Measurements from ENCODE around the gene MEIOB. TPM values are rescaled to one million over a fixed set of nuclear protein-coding genes. Genes with fewer than 3 reads are reported as not detected.
A peak's percentile ranks its signal among the peaks of the same experiment; 100 is the strongest.

The MEIOB gene
- total RNA-seq, 1 donor from 2014 or later = 3.7 TPM

- peaks cover 41% of the 10 kb centered on the region for H3K79me2 ChIP-seq (ENCODE audit: low read depth)
These were observed 86.2 kb downstream of the MEIOB start for GRCh38 chr16:1785846-1786170.

DNA sequence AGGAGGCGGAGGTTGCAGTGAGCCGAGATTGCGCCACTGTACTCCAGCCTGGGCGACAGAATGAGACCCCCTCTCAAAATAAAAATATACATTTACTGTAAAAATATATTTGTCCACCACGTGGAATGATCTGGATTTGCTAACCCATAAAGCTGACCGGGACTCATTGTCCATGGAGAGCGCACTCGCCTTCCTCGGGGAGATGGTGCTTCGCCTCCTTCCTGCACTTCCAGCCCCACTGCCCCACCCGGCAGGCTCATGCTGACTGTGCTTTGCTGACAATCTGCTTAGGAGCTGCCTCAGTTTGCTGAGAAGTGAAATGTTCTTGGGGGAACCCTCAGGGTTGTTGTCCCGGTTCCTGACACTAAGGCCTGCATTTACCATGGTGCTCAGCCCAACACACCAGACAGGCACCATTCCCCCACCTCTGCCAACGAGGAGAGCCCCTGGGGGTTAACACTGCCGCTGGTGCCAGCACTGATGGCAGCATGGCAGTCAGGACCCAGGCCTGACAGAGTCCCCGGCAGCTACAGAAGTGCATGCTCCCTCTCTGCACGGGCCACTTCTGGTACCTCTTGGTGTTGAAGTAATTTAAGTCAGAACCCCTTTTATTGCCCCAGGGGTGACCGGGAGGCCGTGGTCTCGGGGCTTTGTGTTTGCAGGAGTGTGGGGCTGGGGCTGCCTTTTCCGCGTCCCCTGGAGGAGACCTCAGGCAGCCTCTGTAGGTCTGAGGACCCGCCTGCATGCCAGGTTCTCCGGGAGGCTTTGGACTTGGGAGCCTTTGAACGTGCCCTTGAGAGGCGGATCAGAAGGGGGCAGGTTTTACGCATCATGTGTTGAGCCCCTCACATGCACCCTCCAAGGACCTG lies 86.8 kb downstream of the MEIOB start:
- Mint-ChIP-seq H3K4me3 (peak overlapping the region; percentile 75), H3K9me3 (no peaks in the 10 kb centered on the region), H3K27me3 (ENCODE audit: insufficient read depth, low read depth) (peaks cover 9% of the 10 kb centered on the region), H3K36me3 (peaks cover 4% of the 10 kb centered on the region), H3K4me1 (peaks cover 15% of the 10 kb centered on the region), H3K27ac (no peak overlapping the region)
- Histone ChIP-seq H3K9ac (no peak overlapping the region), H3K79me2 (ENCODE audit: low read depth) (peaks cover 43% of the 10 kb centered on the region), H3K4me2 (no peak overlapping the region), H4K20me1 (ENCODE audit: low read depth) (peaks cover 39% of the 10 kb centered on the region), H3F3A (ENCODE audit: low read depth) (peaks cover 16% of the 10 kb centered on the region), H3K9me3 (ENCODE audit: low read depth) (no peaks in the 10 kb centered on the region), H3K36me3 (no peaks in the 10 kb centered on the region), H3K27ac (no peak overlapping the region), H3K4me1 (peaks cover 6% of the 10 kb centered on the region), H3K27me3 (no peaks in the 10 kb centered on the region), H2AFZ (replicated peaks) (no peak overlapping the region), H3K4me3 (no peak overlapping the region)
- no peak for DNase-seq (ENCODE audit: low spot score)
- TF ChIP-seq EZH2phosphoT487 (IDR thresholded peaks at IDR 0.05) (no peak), EZH2 (IDR thresholded peaks at IDR 0.05) (no peak), CTCF (IDR thresholded peaks at IDR 0.05) (no peak)

More at GRCh38 chr16:1785846-1786170, 86.2 kb downstream of the MEIOB start:
- peaks cover 15% of the 10 kb centered on the region for H3K4me1 Mint-ChIP-seq
- Histone ChIP-seq H3K27me3 (no peaks in the 10 kb centered on the region), H3K9ac (no peak overlapping the region), H3K4me2 (no peak overlapping the region), H4K20me1 (ENCODE audit: low read depth) (peaks cover 37% of the 10 kb centered on the region), H3K36me3 (no peaks in the 10 kb centered on the region), H3K27ac (no peak overlapping the region), H3K4me1 (peaks cover 6% of the 10 kb centered on the region), H3F3A (ENCODE audit: low read depth) (peaks cover 12% of the 10 kb centered on the region), H3K9me3 (ENCODE audit: low read depth) (no peaks in the 10 kb centered on the region), H3K4me3 (no peak overlapping the region), H2AFZ (replicated peaks) (no peak overlapping the region)
- TF ChIP-seq EZH2 (IDR thresholded peaks at IDR 0.05) (no peak), EZH2phosphoT487 (IDR thresholded peaks at IDR 0.05) (no peak), CTCF (IDR thresholded peaks at IDR 0.05) (no peak)
- H3K27ac Mint-ChIP-seq = no peak overlapping the region
- peaks cover 9% of the 10 kb centered on the region for H3K27me3 Mint-ChIP-seq (ENCODE audit: insufficient read depth, low read depth)
- H3K9me3 Mint-ChIP-seq = no peaks in the 10 kb centered on the region
- DNase-seq (ENCODE audit: low spot score) = no peak
- H3K36me3 Mint-ChIP-seq = peaks cover 4% of the 10 kb centered on the region
- H3K4me3 Mint-ChIP-seq = peak overlapping the region; percentile 46

Other genes starting within 250 kb of the MEIOB start
- 187 and 207 TPM in 2 replicates for gene JPT2, start 193.9 kb downstream of the MEIOB start, total RNA-seq (ENCODE audit: low replicate concordance)
- 28.5 and 71.3 TPM in 2 replicates for gene MAPK8IP3, start 166.0 kb downstream of the MEIOB start, total RNA-seq (ENCODE audit: low replicate concordance)
- 15.6 and 42.5 TPM in 2 replicates for gene NME3, start 100.6 kb downstream of the MEIOB start, total RNA-seq (ENCODE audit: low replicate concordance)
- gene EME2, start 99.4 kb downstream of the MEIOB start, total RNA-seq (ENCODE audit: low replicate concordance) = 2.3 and 10.3 TPM in 2 replicates
- 48.4 and 108 TPM in 2 replicates for gene MRPS34, start 99.0 kb downstream of the MEIOB start, total RNA-seq (ENCODE audit: low replicate concordance)
- 18.7 and 53.4 TPM in 2 replicates for gene SPSB3, start 89.6 kb downstream of the MEIOB start, total RNA-seq (ENCODE audit: low replicate concordance)
- gene NUBP2, start 89.2 kb downstream of the MEIOB start, total RNA-seq (ENCODE audit: low replicate concordance) = 22.8 and 77.7 TPM in 2 replicates
- not detected in 2 replicates for gene IGFALS, start 78.5 kb downstream of the MEIOB start, total RNA-seq (ENCODE audit: low replicate concordance)
- gene HAGH, start 45.3 kb downstream of the MEIOB start, total RNA-seq (ENCODE audit: low replicate concordance) = 38.3 and 72.1 TPM in 2 replicates
- 18.5 and 21.6 TPM in 2 replicates for gene FAHD1, start 45.0 kb downstream of the MEIOB start, total RNA-seq (ENCODE audit: low replicate concordance)
- 1.1 TPM in 1 of 2 replicates, not detected in the other for gene HS3ST6, start 46.3 kb upstream of the MEIOB start, total RNA-seq (ENCODE audit: low replicate concordance)
- gene MSRB1, start 71.0 kb upstream of the MEIOB start, total RNA-seq (ENCODE audit: low replicate concordance) = 19.4 and 26.9 TPM in 2 replicates
- gene RPL3L, start 82.5 kb upstream of the MEIOB start, total RNA-seq (ENCODE audit: low replicate concordance) = not detected in 2 replicates
- 155 and 160 TPM in 2 replicates for gene NDUFB10, start 87.4 kb upstream of the MEIOB start, total RNA-seq (ENCODE audit: low replicate concordance)
- 3,079 and 5,348 TPM in 2 replicates for gene RPS2, start 92.7 kb upstream of the MEIOB start, total RNA-seq (ENCODE audit: low replicate concordance)
- gene RNF151, start 94.7 kb upstream of the MEIOB start, total RNA-seq (ENCODE audit: low replicate concordance) = not detected in 2 replicates
- 30.7 and 47.6 TPM in 2 replicates for gene TBL3, start 99.9 kb upstream of the MEIOB start, total RNA-seq (ENCODE audit: low replicate concordance)
- gene NOXO1, start 109.3 kb upstream of the MEIOB start, total RNA-seq (ENCODE audit: low replicate concordance) = not detected in 2 replicates
- 35.1 and 35.5 TPM in 2 replicates for gene GFER, start 112.0 kb upstream of the MEIOB start, total RNA-seq (ENCODE audit: low replicate concordance)
- gene SYNGR3, start 117.8 kb upstream of the MEIOB start, total RNA-seq (ENCODE audit: low replicate concordance) = 4.4 and 8.7 TPM in 2 replicates
- gene ZNF598, start 137.7 kb upstream of the MEIOB start, total RNA-seq (ENCODE audit: low replicate concordance) = 12.7 and 31.2 TPM in 2 replicates
- 0.99 TPM in 1 of 2 replicates, not detected in the other for gene NPW, start 147.6 kb upstream of the MEIOB start, total RNA-seq (ENCODE audit: low replicate concordance)
- 3.0 and 9.1 TPM in 2 replicates for gene NHERF2, start 154.7 kb upstream of the MEIOB start, total RNA-seq (ENCODE audit: low replicate concordance)
- 26.3 and 43.6 TPM in 2 replicates for gene NTHL1, start 175.7 kb upstream of the MEIOB start, total RNA-seq (ENCODE audit: low replicate concordance)
- gene TSC2, start 175.8 kb upstream of the MEIOB start, total RNA-seq (ENCODE audit: low replicate concordance) = 55.1 and 63.4 TPM in 2 replicates